Suprapubic skin (tissue), 3 donors: Measurements from ENCODE around the gene DTNBP1.

Experiments
- EP300 ChIP-seq: sonication (generic); formaldehyde crosslinking; IDR thresholded peaks from one replicate; pipeline ENCODE4 v1.6.1; 2017; ENCODE audit warnings: antibody characterized with exemption
- POLR2A ChIP-seq, 2 donors: fragments of 450-650 bp; IDR thresholded peaks; one replicate each; pipeline ENCODE4 v1.6.1; 2017; ENCODE audit warnings: antibody characterized with exemption in 2 of 2, mild to moderate bottlenecking in 2 of 2, moderate library complexity in 2 of 2
- TF ChIP-seq, protein P1 (sequence below), 2 donors: fragments of 200-600 bp in 1 of 2; fragments of 450-650 bp in 1 of 2; sonication (generic) in 1 of 2; IDR thresholded peaks; one replicate each; pipeline ENCODE4 v1.5.1; 2016 to 2019; ENCODE audit warnings: antibody characterized with exemption in 2 of 2, mild to moderate bottlenecking in 1 of 2, moderate library complexity in 1 of 2

DNA sequence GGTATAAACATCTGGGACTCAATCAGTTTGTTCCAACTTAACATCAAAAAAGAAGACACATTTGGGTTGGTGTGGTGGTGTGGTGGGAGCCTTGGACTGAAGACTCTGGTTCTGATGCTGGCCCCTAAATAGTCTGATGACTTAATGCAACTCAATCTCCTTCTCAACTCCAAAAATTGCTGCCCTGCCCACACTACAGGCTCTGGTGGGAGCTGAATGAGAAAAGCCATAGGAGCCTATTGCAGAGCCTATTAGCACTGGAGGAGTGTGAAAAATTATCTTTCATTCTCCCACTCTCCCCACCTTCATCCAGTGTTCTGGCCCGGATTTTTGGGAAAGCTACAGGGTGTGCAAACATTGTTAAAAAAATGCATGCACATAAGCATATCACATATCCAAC, 56.5 kb downstream of the DTNBP1 start:
- TF ChIP-seq EP300 = no peak
- TF ChIP-seq, protein P1, sequence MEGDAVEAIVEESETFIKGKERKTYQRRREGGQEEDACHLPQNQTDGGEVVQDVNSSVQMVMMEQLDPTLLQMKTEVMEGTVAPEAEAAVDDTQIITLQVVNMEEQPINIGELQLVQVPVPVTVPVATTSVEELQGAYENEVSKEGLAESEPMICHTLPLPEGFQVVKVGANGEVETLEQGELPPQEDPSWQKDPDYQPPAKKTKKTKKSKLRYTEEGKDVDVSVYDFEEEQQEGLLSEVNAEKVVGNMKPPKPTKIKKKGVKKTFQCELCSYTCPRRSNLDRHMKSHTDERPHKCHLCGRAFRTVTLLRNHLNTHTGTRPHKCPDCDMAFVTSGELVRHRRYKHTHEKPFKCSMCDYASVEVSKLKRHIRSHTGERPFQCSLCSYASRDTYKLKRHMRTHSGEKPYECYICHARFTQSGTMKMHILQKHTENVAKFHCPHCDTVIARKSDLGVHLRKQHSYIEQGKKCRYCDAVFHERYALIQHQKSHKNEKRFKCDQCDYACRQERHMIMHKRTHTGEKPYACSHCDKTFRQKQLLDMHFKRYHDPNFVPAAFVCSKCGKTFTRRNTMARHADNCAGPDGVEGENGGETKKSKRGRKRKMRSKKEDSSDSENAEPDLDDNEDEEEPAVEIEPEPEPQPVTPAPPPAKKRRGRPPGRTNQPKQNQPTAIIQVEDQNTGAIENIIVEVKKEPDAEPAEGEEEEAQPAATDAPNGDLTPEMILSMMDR (IDR thresholded peaks at IDR 0.05) = no peak
- no peak for TF ChIP-seq POLR2A (IDR thresholded peaks at IDR 0.05)
